Stomach (tissue), 19 donors: ENCODE results near the gene OR8S1. TPM values are rescaled to one million over a fixed set of nuclear protein-coding genes. Genes with fewer than 3 reads are reported as not detected.

ENCODE experiments used
- DNase-seq, 2 donors: peaks; one replicate each; pipeline versions ENCODE4 v3.0.0 to v3.0.0-alpha.2; 2013 to 2019
- H3K27ac ChIP-seq, 5 donors: fragments of 200-600 bp in 4 of 5; sonication (generic) in 4 of 5; one replicate each; pipeline ENCODE4 v1.5.1; 2013 to 2019; ENCODE audit warnings: mild to moderate bottlenecking in 1 of 5, moderate library complexity in 1 of 5
- H3K27me3 ChIP-seq, 3 donors: fragments of 200-600 bp; sonication (generic); one replicate each; pipeline ENCODE4 v1.5.1; 2017 to 2019; ENCODE audit warnings: mixed run types in 1 of 3
- H3K36me3 ChIP-seq, 4 donors: fragments of 200-600 bp; sonication (generic); 1 replicate in 3 of 4; 2 replicates in 1 of 4; pipeline ENCODE4 v1.5.1; 2016 to 2019
- H3K4me1 ChIP-seq, 4 donors: fragments of 200-600 bp; sonication (generic); one replicate each; pipeline ENCODE4 v1.5.1; 2016 to 2019
- H3K4me3 ChIP-seq, 4 donors: fragments of 200-600 bp; sonication (generic) in 3 of 4; one replicate each; pipeline ENCODE4 v1.5.1; 2016 to 2019; ENCODE audit warnings: mild to moderate bottlenecking in 1 of 4
- H3K9me3 ChIP-seq, 4 donors: fragments of 200-600 bp; sonication (generic); one replicate each; pipeline ENCODE4 v1.5.1; 2016 to 2019
- CTCF ChIP-seq, 7 experiments: fragments of 450-650 bp in 4 of 7; fragments of 200-600 bp in 3 of 7; sonication (generic) in 3 of 7; IDR thresholded peaks; one replicate each; pipeline ENCODE4 v1.5.1; 2016 to 2019; ENCODE audit warnings: antibody characterized with exemption in 7 of 7, control low read depth in 2 of 7, mild to moderate bottlenecking in 1 of 7
- EP300 ChIP-seq: sonication (generic); formaldehyde crosslinking; IDR thresholded peaks from one replicate; pipeline ENCODE4 v1.6.1; 2017; ENCODE audit warnings: antibody characterized with exemption
- POLR2A ChIP-seq, 4 donors: fragments of 450-650 bp; IDR thresholded peaks; one replicate each; pipeline ENCODE4 v1.6.1; 2016; ENCODE audit warnings: antibody characterized with exemption in 4 of 4, control low read depth in 2 of 4, mild to moderate bottlenecking in 1 of 4, moderate library complexity in 1 of 4
- POLR2AphosphoS5 ChIP-seq, 3 donors: sonication (generic); formaldehyde crosslinking; IDR thresholded peaks; one replicate each; pipeline ENCODE4 v1.6.1; 2016; ENCODE audit warnings: antibody characterized with exemption in 3 of 3
- WGBS, 5 donors: extraction: QIAGEN DNeasy Blood & Tissue Kit in 3 of 5; methylation state at CpG; one replicate each; pipeline versions ENCODE4 v1.1.5 to v1.1.7; 2013 to 2018; 5-methylcytosine and 5-hydroxymethylcytosine counted together
- intact Hi-C: fragments of 100-400 bp; cut with DNase I; formaldehyde crosslinking; loops from one replicate; pipeline ENCODE4 v1.15.1; 2023; ENCODE audit warnings: low total_unique reads
- long read RNA-seq, 10 donors: transcript quantifications; one replicate each; lab custom pipeline, GENCODE V29; 2026
- polyA plus RNA-seq, 3 donors: library from polyadenylated mRNA; stranded (reverse); fragments of 200-250 nt; gene quantifications; one replicate each; pipeline ENCODE4 v1.2.3, GENCODE V29; 2013
- total RNA-seq, 5 donors: library from RNA; depleted of rRNA; stranded (reverse); fragments of >200 nt; gene quantifications; one replicate each; pipeline versions ENCODE4 v1.1.0 to v1.2.3, GENCODE V29; 2014 to 2016
- donor health status: healthy with polysubstance abuse.
- donor health status: Bipolar disorder and iron deficiency.
- donor health status: healthy.

Gene OR8S1, protein sequence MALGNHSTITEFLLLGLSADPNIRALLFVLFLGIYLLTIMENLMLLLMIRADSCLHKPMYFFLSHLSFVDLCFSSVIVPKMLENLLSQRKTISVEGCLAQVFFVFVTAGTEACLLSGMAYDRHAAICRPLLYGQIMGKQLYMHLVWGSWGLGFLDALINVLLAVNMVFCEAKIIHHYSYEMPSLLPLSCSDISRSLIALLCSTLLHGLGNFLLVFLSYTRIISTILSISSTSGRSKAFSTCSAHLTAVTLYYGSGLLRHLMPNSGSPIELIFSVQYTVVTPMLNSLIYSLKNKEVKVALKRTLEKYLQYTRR
- not detected for total RNA-seq
- not detected for polyA plus RNA-seq
- long read RNA-seq, donor 1: 0 reads
- long read RNA-seq, donor 2: 0 reads
- long read RNA-seq, donor 3: 0 reads
- long read RNA-seq, donor 4: 0 reads
- long read RNA-seq, donor 5: 0 reads
- long read RNA-seq, donor 6: 0 reads
- long read RNA-seq, donor 7: 0 reads
- long read RNA-seq, donor 8: 0 reads
- long read RNA-seq, donor 9: 0 reads
- long read RNA-seq, donor 10: 0 reads

GRCh38 chr12:48525332-48525731, at the start of gene OR8S1:
OR8S1 (plus strand) TSS chr12:48525632; CDS start chr12:48525632, 0 bp downstream.
- Histone ChIP-seq H3K27me3 (peaks cover 0 to 3% (median 0%) of the 10 kb centered on the region in 3 donors), H3K27ac (no peak within 1 kb of the TSS), H3K36me3 (no peaks in the 10 kb centered on the region), H3K4me3 (no peak within 1 kb of the TSS), H3K9me3 (no peaks in the 10 kb centered on the region), H3K4me1 (no peaks in the 10 kb centered on the region)
- WGBS, 5 donors: 72 to 94% (median 86%) methylated on average over 5 of the region's 5 CpGs
- TF ChIP-seq POLR2AphosphoS5 (IDR thresholded peaks at IDR 0.05): no peak
- TF ChIP-seq POLR2A (IDR thresholded peaks at IDR 0.05): no peak
- TF ChIP-seq EP300: no peak
- TF ChIP-seq CTCF (IDR thresholded peaks at IDR 0.05): no peak
- intact Hi-C loops: no loop called here
- no peak for DNase-seq

- Histone ChIP-seq H3K4me1 (no peaks in the 10 kb centered on the region), H3K27ac (no peak within 1 kb of the TSS), H3K36me3 (no peaks in the 10 kb centered on the region), H3K4me3 (no peak within 1 kb of the TSS), H3K27me3 (no peaks in the 10 kb centered on the region), H3K9me3 (peaks cover 0 to 4% (median 0%) of the 10 kb centered on the region in 4 donors)
- TF ChIP-seq EP300 (no peak), POLR2AphosphoS5 (IDR thresholded peaks at IDR 0.05) (no peak), POLR2A (IDR thresholded peaks at IDR 0.05) (no peak), CTCF (IDR thresholded peaks at IDR 0.05) (no peak)
- no peak for DNase-seq
- 87 to 95% (median 90%) methylated on average over 2 of the region's 2 CpGs for WGBS, 5 donors
- intact Hi-C loops: no loop called here
Observed at GRCh38 chr12:48482198-48482597, 43.2 kb upstream of the OR8S1 start, which contains the start of gene C12orf54. C12orf54 (plus strand) TSS chr12:48482498; CDS start chr12:48483297, 799 bp downstream.

GRCh38 chr12:48482930-48483329, 42.5 kb upstream of the OR8S1 start:
- Histone ChIP-seq H3K9me3 (peaks cover 0 to 4% (median 0%) of the 10 kb centered on the region in 4 donors), H3K4me3 (no peak overlapping the region), H3K4me1 (no peaks in the 10 kb centered on the region), H3K27me3 (no peaks in the 10 kb centered on the region), H3K27ac (no peak overlapping the region), H3K36me3 (no peaks in the 10 kb centered on the region)
- 77 to 97% (median 86%) methylated on average over 3 of the region's 3 CpGs for WGBS, 5 donors
- DNase-seq: no peak
- TF ChIP-seq POLR2AphosphoS5 (IDR thresholded peaks at IDR 0.05): no peak
- TF ChIP-seq EP300: no peak
- no peak for TF ChIP-seq CTCF (IDR thresholded peaks at IDR 0.05)
- TF ChIP-seq POLR2A (IDR thresholded peaks at IDR 0.05): no peak
- intact Hi-C loops: no loop called here

DNA sequence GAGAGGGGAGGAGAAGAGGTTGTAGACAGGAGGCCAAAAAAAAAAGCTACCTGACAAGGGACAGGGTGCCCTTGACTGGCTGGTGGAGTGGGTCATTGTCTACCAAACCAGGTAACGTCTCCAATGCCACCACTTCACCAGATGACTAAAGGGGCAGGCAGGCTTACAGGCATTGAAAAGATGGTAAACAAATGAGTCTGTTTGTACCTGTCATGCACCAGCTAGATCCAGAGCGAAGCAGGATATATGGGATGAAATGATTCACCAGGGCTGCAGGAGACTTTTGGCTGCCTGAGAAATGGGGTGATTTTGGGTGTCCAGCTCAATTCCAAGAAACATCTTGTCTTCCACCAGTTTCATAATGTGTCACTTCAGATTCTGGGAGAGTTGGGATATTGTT, 39.2 kb upstream of the OR8S1 start:
- Histone ChIP-seq H3K4me1 (no peaks in the 10 kb centered on the region), H3K27ac (no peak overlapping the region), H3K27me3 (no peaks in the 10 kb centered on the region), H3K4me3 (no peak overlapping the region), H3K36me3 (no peaks in the 10 kb centered on the region), H3K9me3 (no peaks in the 10 kb centered on the region)
- intact Hi-C loops: no loop called here
- WGBS, 5 donors: 41 to 70% (median 63%) methylated on average over 2 of the region's 2 CpGs
- DNase-seq: no peak
- TF ChIP-seq EP300: no peak
- TF ChIP-seq CTCF (IDR thresholded peaks at IDR 0.05): no peak
- TF ChIP-seq POLR2AphosphoS5 (IDR thresholded peaks at IDR 0.05): no peak
- no peak for TF ChIP-seq POLR2A (IDR thresholded peaks at IDR 0.05)
